CD14-positive monocyte (primary cell): ENCODE measurements around the gene IFNL1. TPM values are rescaled to one million over a fixed set of nuclear protein-coding genes. Genes with fewer than 3 reads are reported as not detected.
A peak's percentile ranks its signal among the peaks of the same experiment; 100 is the strongest.

Source experiments
- DNase-seq, 3 donors: peaks; one replicate each; pipeline ENCODE4 v3.0.0-alpha.2; 2011 to 2022
- H2AFZ ChIP-seq: 2 replicates; pipeline ENCODE4 v1.6.0; 2012; ENCODE audit warnings: mild to moderate bottlenecking, low read depth, low read length, inconsistent platforms; ENCODE audit not compliant: insufficient read depth, poor library complexity, severe bottlenecking
- H3K27ac ChIP-seq, 2 donors: 1 replicate in 1 of 2; 2 replicates in 1 of 2; pipeline ENCODE4 v1.5.1; 2012 to 2013; ENCODE audit warnings: low read length in 2 of 2, control low read depth in 1 of 2, inconsistent platforms in 1 of 2, low read depth in 1 of 2, mild to moderate bottlenecking in 1 of 2
- H3K27me3 ChIP-seq, 2 donors: one replicate each; pipeline versions ENCODE4 v1.6.0 to v1.6.1; 2011 to 2013; ENCODE audit warnings: low read length in 2 of 2; ENCODE audit not compliant: control insufficient read depth in 2 of 2, insufficient read depth in 2 of 2
- H3K36me3 ChIP-seq, 2 donors: replicated peaks in 1 of 2; 1 replicate in 1 of 2; 2 replicates in 1 of 2; pipeline versions ENCODE4 v1.5.1 to v1.6.1; 2012 to 2013; ENCODE audit warnings: low read length in 2 of 2, control low read depth in 1 of 2, inconsistent platforms in 1 of 2, mild to moderate bottlenecking in 1 of 2; ENCODE audit not compliant: insufficient read depth in 2 of 2, control insufficient read depth in 1 of 2
- H3K4me1 ChIP-seq, 2 donors: 1 replicate in 1 of 2; 2 replicates in 1 of 2; pipeline versions ENCODE4 v1.5.1 to v1.6.1; 2012 to 2013; ENCODE audit warnings: low read length in 2 of 2, control low read depth in 1 of 2, inconsistent platforms in 1 of 2, mild to moderate bottlenecking in 1 of 2, moderate library complexity in 1 of 2; ENCODE audit not compliant: insufficient read depth in 2 of 2, control insufficient read depth in 1 of 2
- H3K4me2 ChIP-seq: replicated peaks from 2 replicates; pipeline ENCODE3; 2012; ENCODE audit warnings: low read length, moderate library complexity, mild to moderate bottlenecking; ENCODE audit not compliant: poor library complexity, severe bottlenecking; ENCODE audit errors: extremely low read depth
- H3K4me3 ChIP-seq, 3 experiments: fragments of 200-600 bp in 1 of 3; sonication (generic) in 1 of 3; replicated peaks in 1 of 3; 1 replicate in 2 of 3; 2 replicates in 1 of 3; pipeline ENCODE4 v1.5.1; 2011 to 2013; ENCODE audit warnings: low read length in 3 of 3, mild to moderate bottlenecking in 3 of 3, control low read depth in 2 of 3, low read depth in 2 of 3, inconsistent platforms in 1 of 3, moderate library complexity in 1 of 3
- H3K79me2 ChIP-seq: 2 replicates; pipeline ENCODE4 v1.6.0; 2012; ENCODE audit warnings: mild to moderate bottlenecking, control low read depth, inconsistent platforms, low read length, moderate library complexity; ENCODE audit not compliant: insufficient read depth
- H3K9ac ChIP-seq: 2 replicates; pipeline ENCODE4 v1.6.0; 2017; ENCODE audit warnings: low read length, mild to moderate bottlenecking; ENCODE audit not compliant: insufficient read depth, poor library complexity, severe bottlenecking
- H3K9me3 ChIP-seq, 2 donors: replicated peaks in 1 of 2; 1 replicate in 1 of 2; 2 replicates in 1 of 2; pipeline versions ENCODE4 v1.5.1 to v1.6.1; 2012 to 2013; ENCODE audit warnings: low read length in 2 of 2, control low read depth in 1 of 2; ENCODE audit not compliant: control insufficient read depth in 1 of 2, insufficient read depth in 1 of 2
- H4K20me1 ChIP-seq: 2 replicates; pipeline ENCODE4 v1.6.0; 2012; ENCODE audit warnings: mild to moderate bottlenecking, low read length, control low read depth, moderate library complexity; ENCODE audit not compliant: insufficient read depth
- H3K27ac Mint-ChIP-seq, 7 donors: one replicate each; pipeline ENCODE4 v1.8.0; 2020; ENCODE audit warnings: mild to moderate bottlenecking in 7 of 7, mixed read lengths in 7 of 7, moderate library complexity in 6 of 7, inconsistent platforms in 2 of 7
- H3K27me3 Mint-ChIP-seq, 3 donors: one replicate each; pipeline ENCODE4 v1.8.0; 2021 to 2022; ENCODE audit warnings: low read depth in 3 of 3, mild to moderate bottlenecking in 3 of 3, mixed read lengths in 3 of 3, moderate library complexity in 3 of 3, inconsistent platforms in 1 of 3
- H3K36me3 Mint-ChIP-seq, 2 donors: one replicate each; pipeline ENCODE4 v1.8.0; 2020; ENCODE audit warnings: mixed read lengths in 2 of 2, inconsistent platforms in 1 of 2, mild to moderate bottlenecking in 1 of 2
- H3K4me1 Mint-ChIP-seq: one replicate; pipeline ENCODE4 v1.8.0; 2020; ENCODE audit warnings: mild to moderate bottlenecking, mixed read lengths
- H3K4me3 Mint-ChIP-seq, 2 donors: one replicate each; pipeline ENCODE4 v1.8.0; 2020; ENCODE audit warnings: mild to moderate bottlenecking in 2 of 2, mixed read lengths in 2 of 2, moderate library complexity in 1 of 2
- H3K9me3 Mint-ChIP-seq, 7 donors: one replicate each; pipeline ENCODE4 v1.8.0; 2020 to 2022; ENCODE audit warnings: mixed read lengths in 7 of 7, mild to moderate bottlenecking in 6 of 7, moderate library complexity in 6 of 7, inconsistent platforms in 2 of 7
- CTCF ChIP-seq: fragments of 200-600 bp; IDR thresholded peaks from one replicate; pipeline ENCODE4 v1.8.0; 2022; ENCODE audit warnings: antibody characterized with exemption, mild to moderate bottlenecking
- WGBS: methylation state at CpG from one replicate; pipeline ENCODE4 v1.1.5; 2013; ENCODE audit warnings: missing lambda C conversion rate; ENCODE audit not compliant: insufficient coverage; 5-methylcytosine and 5-hydroxymethylcytosine counted together
- intact Hi-C, 2 donors: fragments of 100-400 bp; cut with micrococcal nuclease; formaldehyde crosslinking; loops; one replicate each; pipeline versions ENCODE4 v1.15.0 to v1.15.1; 2023
- polyA plus RNA-seq, 3 donors: library from polyadenylated mRNA; depleted of rRNA in 1 of 3; unstranded in 2 of 3; stranded (reverse) in 1 of 3; fragments of 300-500 nt in 2 of 3; fragments of >200 nt in 1 of 3; fragmentation: Illumina TruSeq in 2 of 3; gene quantifications; 1 replicate in 2 of 3; 2 replicates in 1 of 3; pipeline ENCODE4 v1.2.3, GENCODE V29; 2012 to 2021

IFNL1 gene
- polyA plus RNA-seq, 3 donors: not detected

GRCh38 chr19:39315933-39316332, 19.7 kb downstream of the IFNL1 start:
- Histone ChIP-seq H3K36me3 (peaks cover 22 to 35% of the 10 kb centered on the region in 2 donors), H4K20me1 (peaks cover 7% of the 10 kb centered on the region), H3K9me3 (no peaks in the 10 kb centered on the region), H3K4me3 (no peak overlapping the region), H2AFZ (no peak overlapping the region), H3K27me3 (peaks cover 0 to 9% of the 10 kb centered on the region in 2 donors), H3K4me2 (no peak overlapping the region), H3K79me2 (no peaks in the 10 kb centered on the region), H3K27ac (no peak overlapping the region), H3K4me1 (peaks cover 4 to 7% of the 10 kb centered on the region in 2 donors), H3K9ac (no peak overlapping the region)
- Mint-ChIP-seq H3K36me3 (peaks cover 50 to 53% of the 10 kb centered on the region in 2 donors), H3K4me3 (no peak overlapping the region), H3K9me3 (peaks cover 0 to 3% (median 0%) of the 10 kb centered on the region in 7 donors), H3K27ac (peak overlapping the region in 1 of 7 donors; percentile 63), H3K27me3 (peaks cover 11 to 15% (median 13%) of the 10 kb centered on the region in 3 donors), H3K4me1 (peaks cover 8% of the 10 kb centered on the region)
- DNase-seq: no peak
- intact Hi-C loops: no loop called here
- TF ChIP-seq CTCF: no peak
- no CpG with 5 or more reads among the region's 1 CpG for WGBS

- Histone ChIP-seq H3K9me3 (no peaks in the 10 kb centered on the region), H3K27me3 (peaks cover 0 to 17% of the 10 kb centered on the region in 2 donors), H3K9ac (no peak overlapping the region), H3K4me2 (no peak overlapping the region), H3K36me3 (peaks cover 22 to 35% of the 10 kb centered on the region in 2 donors), H3K79me2 (no peaks in the 10 kb centered on the region), H4K20me1 (peaks cover 14% of the 10 kb centered on the region), H3K27ac (no peak overlapping the region), H3K4me1 (peaks cover 4 to 7% of the 10 kb centered on the region in 2 donors), H3K4me3 (no peak overlapping the region), H2AFZ (no peak overlapping the region)
- no peak overlapping the region for H3K4me3 Mint-ChIP-seq
- H3K27me3 Mint-ChIP-seq: peaks cover 18 to 23% (median 21%) of the 10 kb centered on the region in 3 donors
- no peak for TF ChIP-seq CTCF
- intact Hi-C loops: no loop called here
- no CpG with 5 or more reads among the region's 12 CpGs for WGBS
- H3K4me1 Mint-ChIP-seq: peaks cover 12% of the 10 kb centered on the region
- no peak for DNase-seq
- H3K9me3 Mint-ChIP-seq: peaks cover 0 to 7% (median 2%) of the 10 kb centered on the region in 7 donors
- H3K27ac Mint-ChIP-seq: peak overlapping the region in 3 of 7 donors; percentile 2 to 35 (median 6)
- peaks cover 46 to 52% of the 10 kb centered on the region in 2 donors for H3K36me3 Mint-ChIP-seq
Measured at GRCh38 chr19:39316627-39317321, 20.6 kb downstream of the IFNL1 start.
